Karpas-422 (cell line): ENCODE measurements around the gene KIF26A. TPM values are rescaled to one million over a fixed set of nuclear protein-coding genes. Genes with fewer than 3 reads are reported as not detected.

Experiments used
- DNase-seq: peaks from one replicate; pipeline ENCODE4 v3.0.0-alpha.2; 2015
- H2AFZ ChIP-seq: fragments of 200-600 bp; sonication (generic); 2 replicates; pipeline ENCODE4 v1.6.1; 2014; ENCODE audit warnings: antibody characterized with exemption, low read length, mixed read lengths
- H3K27ac ChIP-seq: fragments of 200-600 bp; sonication (generic); 2 replicates; pipeline ENCODE4 v1.5.1; 2014; ENCODE audit warnings: mild to moderate bottlenecking, low read length, moderate library complexity
- H3K27me3 ChIP-seq: fragments of 200-600 bp; sonication (generic); 2 replicates; pipeline ENCODE4 v1.6.1; 2014; ENCODE audit warnings: low read length, mixed read lengths
- H3K36me3 ChIP-seq: fragments of 200-600 bp; sonication (generic); 2 replicates; pipeline ENCODE4 v1.6.1; 2014; ENCODE audit warnings: low read length, mixed read lengths; ENCODE audit not compliant: insufficient read depth
- H3K4me1 ChIP-seq: fragments of 200-600 bp; sonication (generic); 2 replicates; pipeline ENCODE4 v1.6.1; 2014; ENCODE audit warnings: mild to moderate bottlenecking, low read length, mixed read lengths
- H3K4me2 ChIP-seq: fragments of 200-600 bp; sonication (generic); 2 replicates; pipeline ENCODE4 v1.6.1; 2014; ENCODE audit warnings: low read length, low read depth, mild to moderate bottlenecking; ENCODE audit not compliant: poor library complexity, severe bottlenecking
- H3K4me3 ChIP-seq: fragments of 200-600 bp; sonication (generic); 2 replicates; pipeline ENCODE4 v1.5.1; 2014; ENCODE audit warnings: mild to moderate bottlenecking, antibody characterized with exemption, low read length, mixed read lengths
- H3K79me2 ChIP-seq: fragments of 200-600 bp; sonication (generic); 2 replicates; pipeline ENCODE4 v1.6.1; 2014; ENCODE audit warnings: mild to moderate bottlenecking, low read length, mixed read lengths
- H3K9ac ChIP-seq: fragments of 200-600 bp; sonication (generic); 2 replicates; pipeline ENCODE4 v1.6.0; 2014; ENCODE audit warnings: low read length
- H3K9me2 ChIP-seq: fragments of 200-600 bp; sonication (generic), shearing (Covaris generic); replicated peaks from 2 replicates; pipeline ENCODE4 v1.6.0; 2014; ENCODE audit warnings: mild to moderate bottlenecking, low read length, moderate library complexity; ENCODE audit not compliant: insufficient read depth
- H3K9me3 ChIP-seq: fragments of 300-700, 200-600 bp; sonication (generic); 2 replicates; pipeline ENCODE4 v1.6.1; 2014; ENCODE audit warnings: low read length, mixed read lengths
- H4K20me1 ChIP-seq: fragments of 200-600 bp; sonication (generic); 2 replicates; pipeline ENCODE4 v1.6.1; 2014; ENCODE audit warnings: mild to moderate bottlenecking, antibody characterized with exemption, low read length, low read depth; ENCODE audit not compliant: insufficient read depth
- total RNA-seq: library from RNA; depleted of rRNA; stranded (reverse); fragments of >200 nt; shearing (Covaris generic); gene quantifications from 2 replicates; pipeline ENCODE4 v1.2.3, GENCODE V29; 2014; ENCODE audit warnings: low replicate concordance

KIF26A gene
- total RNA-seq, 1 experiment from 2014 or later: not detected

- Histone ChIP-seq H3K4me3 (no peak overlapping the region), H4K20me1 (peaks cover 10% of the 10 kb centered on the region; the same call in 1 of the 2 replicates), H3K27ac (no peak overlapping the region), H2AFZ (no peak overlapping the region), H3K4me1 (no peaks in the 10 kb centered on the region), H3K36me3 (no peaks in the 10 kb centered on the region), H3K9ac (no peak overlapping the region), H3K4me2 (no peak overlapping the region), H3K27me3 (no peaks in the 10 kb centered on the region), H3K9me2 (no peaks in the 10 kb centered on the region), H3K9me3 (no peaks in the 10 kb centered on the region), H3K79me2 (no peaks in the 10 kb centered on the region)
- no peak for DNase-seq
These were observed 10.3 kb downstream of the KIF26A start for GRCh38 chr14:104148433-104149277.

DNA sequence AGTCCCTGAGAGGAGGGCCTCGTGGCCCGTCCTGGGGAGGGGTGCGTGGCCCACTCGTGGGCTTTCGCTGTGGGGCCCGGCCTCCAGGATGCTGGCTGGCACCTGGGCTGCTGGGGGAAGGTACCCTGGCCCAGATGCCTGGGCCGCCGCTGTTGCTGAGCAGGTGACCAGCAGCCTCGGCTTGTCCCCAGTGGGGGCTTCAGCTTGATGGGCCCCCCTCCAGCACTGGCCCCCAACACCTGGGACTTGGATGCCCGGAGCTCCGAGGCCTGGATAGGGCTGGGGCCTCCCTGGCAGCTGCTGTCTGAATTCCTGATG lies 10.8 kb downstream of the KIF26A start:
- Histone ChIP-seq H4K20me1 (peaks cover 6% of the 10 kb centered on the region; the same call in 1 of the 2 replicates), H3K79me2 (no peaks in the 10 kb centered on the region), H3K27me3 (no peaks in the 10 kb centered on the region), H3K36me3 (no peaks in the 10 kb centered on the region), H3K9me2 (no peaks in the 10 kb centered on the region), H2AFZ (no peak overlapping the region), H3K9ac (no peak overlapping the region), H3K4me1 (no peaks in the 10 kb centered on the region), H3K9me3 (no peaks in the 10 kb centered on the region), H3K27ac (no peak overlapping the region), H3K4me3 (no peak overlapping the region), H3K4me2 (no peak overlapping the region)
- no peak for DNase-seq

GRCh38 chr14:104149617-104150135 lies 11.3 kb downstream of the KIF26A start:
- Histone ChIP-seq H3K27me3 (no peaks in the 10 kb centered on the region), H3K4me2 (no peak overlapping the region), H3K4me3 (no peak overlapping the region), H3K36me3 (no peaks in the 10 kb centered on the region), H4K20me1 (peaks cover 3% of the 10 kb centered on the region; the same call in 1 of the 2 replicates), H2AFZ (no peak overlapping the region), H3K9ac (no peak overlapping the region), H3K27ac (no peak overlapping the region), H3K9me2 (no peaks in the 10 kb centered on the region), H3K4me1 (no peaks in the 10 kb centered on the region), H3K9me3 (no peaks in the 10 kb centered on the region), H3K79me2 (no peaks in the 10 kb centered on the region)
- no peak for DNase-seq

DNA sequence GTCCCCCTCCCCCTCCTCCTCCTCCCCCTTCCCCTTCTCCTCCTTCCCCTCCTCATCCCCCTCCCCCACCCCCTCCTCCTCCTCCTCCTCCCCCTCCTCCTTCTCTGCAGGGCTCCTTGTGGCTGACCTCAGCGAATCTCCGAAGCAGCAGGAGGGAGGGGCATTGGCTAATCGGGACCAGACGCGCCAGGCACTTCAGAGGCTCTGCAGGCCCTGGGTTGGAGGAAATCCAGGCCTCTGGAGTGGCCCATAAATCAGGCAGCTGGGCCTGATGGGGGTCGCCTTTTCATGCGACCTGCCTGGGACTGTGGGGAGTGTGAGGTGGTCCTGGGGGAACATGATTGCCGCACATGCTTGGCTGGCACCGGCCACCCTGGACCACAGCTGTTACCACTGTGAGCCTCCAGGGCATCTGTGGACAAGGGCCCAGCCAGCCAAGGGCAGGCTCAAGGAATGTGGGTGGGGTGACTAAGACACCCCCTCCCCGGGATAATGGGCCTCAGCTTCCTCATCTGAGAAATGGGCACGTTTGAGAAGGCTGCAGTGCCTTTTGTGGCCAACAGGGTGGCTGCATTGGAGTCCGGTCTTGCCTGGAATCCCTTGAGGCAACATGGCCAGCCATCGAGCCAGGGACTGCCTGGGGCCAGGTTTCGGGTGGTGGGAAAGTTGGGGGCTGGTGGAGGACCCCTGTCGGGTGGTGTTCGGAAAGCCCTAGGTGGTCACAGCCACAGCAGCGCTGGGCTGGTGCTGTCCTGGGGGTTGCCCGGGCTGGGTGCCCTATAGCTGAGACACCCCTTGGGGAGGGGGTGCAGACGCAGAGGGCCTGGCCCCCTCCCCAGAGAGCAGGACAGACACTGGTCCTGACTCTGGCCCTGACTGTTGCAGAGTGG lies 12.0 kb downstream of the KIF26A start:
- Histone ChIP-seq H3K27ac (no peak overlapping the region), H2AFZ (no peak overlapping the region), H3K4me3 (no peak overlapping the region), H3K79me2 (no peaks in the 10 kb centered on the region), H3K9me3 (no peaks in the 10 kb centered on the region), H3K36me3 (no peaks in the 10 kb centered on the region), H3K9ac (no peak overlapping the region), H3K27me3 (no peaks in the 10 kb centered on the region), H3K4me2 (no peak overlapping the region), H3K9me2 (no peaks in the 10 kb centered on the region), H3K4me1 (no peaks in the 10 kb centered on the region), H4K20me1 (peaks cover 3% of the 10 kb centered on the region; the same call in 1 of the 2 replicates)
- no peak for DNase-seq

- H3K4me2 ChIP-seq: no peak overlapping the region
- no peaks in the 10 kb centered on the region for H3K36me3 ChIP-seq
- no peak overlapping the region for H3K27ac ChIP-seq
- H2AFZ ChIP-seq: no peak overlapping the region
- no peaks in the 10 kb centered on the region for H3K4me1 ChIP-seq
- H3K79me2 ChIP-seq: no peaks in the 10 kb centered on the region
- no peaks in the 10 kb centered on the region for H3K9me3 ChIP-seq
- no peaks in the 10 kb centered on the region for H3K27me3 ChIP-seq
- no peak overlapping the region for H3K4me3 ChIP-seq
- H3K9ac ChIP-seq: no peak overlapping the region
- H3K9me2 ChIP-seq: no peaks in the 10 kb centered on the region
- no peak for DNase-seq
- peaks cover 3% of the 10 kb centered on the region; the same call in 1 of the 2 replicates for H4K20me1 ChIP-seq
These were observed 12.6 kb downstream of the KIF26A start for GRCh38 chr14:104151026-104151381.

GRCh38 chr14:104151566-104152245 lies 13.3 kb downstream of the KIF26A start:
- no peaks in the 10 kb centered on the region for H3K79me2 ChIP-seq
- no peaks in the 10 kb centered on the region for H3K9me2 ChIP-seq
- H3K4me1 ChIP-seq: no peaks in the 10 kb centered on the region
- no peaks in the 10 kb centered on the region for H3K36me3 ChIP-seq
- H3K27me3 ChIP-seq: no peaks in the 10 kb centered on the region
- no peak overlapping the region for H3K27ac ChIP-seq
- no peak overlapping the region for H3K4me3 ChIP-seq
- no peaks in the 10 kb centered on the region for H3K9me3 ChIP-seq
- no peak overlapping the region for H3K9ac ChIP-seq
- H3K4me2 ChIP-seq: no peak overlapping the region
- DNase-seq: no peak
- H4K20me1 ChIP-seq: peaks cover 4% of the 10 kb centered on the region; the same call in 1 of the 2 replicates
- no peak overlapping the region for H2AFZ ChIP-seq

DNA sequence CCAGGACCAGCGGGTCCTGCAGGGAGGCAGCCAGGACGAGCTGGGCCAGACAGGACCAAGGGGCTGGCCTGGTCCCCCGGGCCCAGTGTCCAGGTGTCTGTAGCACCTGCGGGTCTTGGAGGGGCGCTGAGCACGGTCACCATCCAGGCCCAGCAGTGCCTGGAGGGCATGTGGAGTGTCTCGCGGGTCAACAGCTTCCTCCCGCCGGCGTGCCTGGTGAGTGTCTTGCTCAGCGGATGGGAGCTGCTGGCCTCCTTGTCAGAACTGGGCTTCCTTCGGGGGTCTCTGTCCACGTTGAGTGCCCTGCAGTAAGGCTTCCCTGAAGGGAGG lies 13.8 kb downstream of the KIF26A start:
- Histone ChIP-seq H4K20me1 (peaks cover 7% of the 10 kb centered on the region; the same call in 1 of the 2 replicates), H3K36me3 (no peaks in the 10 kb centered on the region), H3K79me2 (no peaks in the 10 kb centered on the region), H3K27ac (no peak overlapping the region), H2AFZ (no peak overlapping the region), H3K4me3 (no peak overlapping the region), H3K4me1 (no peaks in the 10 kb centered on the region), H3K27me3 (no peaks in the 10 kb centered on the region), H3K4me2 (no peak overlapping the region), H3K9ac (no peak overlapping the region), H3K9me2 (no peaks in the 10 kb centered on the region), H3K9me3 (no peaks in the 10 kb centered on the region)
- DNase-seq: no peak
